ENCODE results near the gene SESN1. TPM values are rescaled to one million over a fixed set of nuclear protein-coding genes. Genes with fewer than 3 reads are reported as not detected.

SESN1 gene
- total and polyA plus RNA-seq, 2 donors (not counting 1 experiment from before 2014, with no cell fraction given): 16.2 to 28.6 TPM

GRCh38 chr6:108955329-108955949 lies 139.2 kb downstream of the SESN1 start:
- no peak for DNase-seq
- TF ChIP-seq EZH2 (IDR thresholded peaks at IDR 0.05; ENCODE audit: borderline replicate concordance, insufficient read depth, low read depth, low read length, poor library complexity, severe bottlenecking): no peak
- TF ChIP-seq, protein P1, sequence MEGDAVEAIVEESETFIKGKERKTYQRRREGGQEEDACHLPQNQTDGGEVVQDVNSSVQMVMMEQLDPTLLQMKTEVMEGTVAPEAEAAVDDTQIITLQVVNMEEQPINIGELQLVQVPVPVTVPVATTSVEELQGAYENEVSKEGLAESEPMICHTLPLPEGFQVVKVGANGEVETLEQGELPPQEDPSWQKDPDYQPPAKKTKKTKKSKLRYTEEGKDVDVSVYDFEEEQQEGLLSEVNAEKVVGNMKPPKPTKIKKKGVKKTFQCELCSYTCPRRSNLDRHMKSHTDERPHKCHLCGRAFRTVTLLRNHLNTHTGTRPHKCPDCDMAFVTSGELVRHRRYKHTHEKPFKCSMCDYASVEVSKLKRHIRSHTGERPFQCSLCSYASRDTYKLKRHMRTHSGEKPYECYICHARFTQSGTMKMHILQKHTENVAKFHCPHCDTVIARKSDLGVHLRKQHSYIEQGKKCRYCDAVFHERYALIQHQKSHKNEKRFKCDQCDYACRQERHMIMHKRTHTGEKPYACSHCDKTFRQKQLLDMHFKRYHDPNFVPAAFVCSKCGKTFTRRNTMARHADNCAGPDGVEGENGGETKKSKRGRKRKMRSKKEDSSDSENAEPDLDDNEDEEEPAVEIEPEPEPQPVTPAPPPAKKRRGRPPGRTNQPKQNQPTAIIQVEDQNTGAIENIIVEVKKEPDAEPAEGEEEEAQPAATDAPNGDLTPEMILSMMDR (IDR thresholded peaks at IDR 0.05): no peak
- no peaks in the 10 kb centered on the region for H4K20me1 ChIP-seq (ENCODE audit: control insufficient read depth, insufficient read depth, low read length, poor library complexity, severe bottlenecking)
- POLR2A ChIA-PET: no interaction called here
- no peaks in the 10 kb centered on the region for H3K27me3 ChIP-seq (replicated peaks in 1 of 4; ENCODE audit: control extremely low read depth in 1 of 4, control insufficient read depth in 3 of 4, insufficient read depth in 4 of 4, low read length in 3 of 4)
- H3K9me3 ChIP-seq (ENCODE audit: control extremely low read depth in 1 of 3, control insufficient read depth in 2 of 3, insufficient read depth in 1 of 3, low read length in 2 of 3): peaks cover 0 to 3% (median 0%) of the 10 kb centered on the region in 3 donors
- no peak overlapping the region for H3K9ac ChIP-seq (ENCODE audit: low read length)
- WGBS (ENCODE audit: insufficient coverage): 79% methylated on average over 12 of the region's 15 CpGs
- peaks cover 9 to 18% of the 10 kb centered on the region in 2 donors for H3K4me1 ChIP-seq (ENCODE audit: control insufficient read depth in 2 of 2, insufficient read depth in 2 of 2, low read length in 2 of 2)
- CTCF ChIA-PET: no interaction called here
- Mint-ChIP-seq H3K9me3 (ENCODE audit: insufficient read depth) (no peaks in the 10 kb centered on the region), H3K27ac (no peak overlapping the region), H3K4me3 (no peak overlapping the region), H3K4me1 (peaks cover 14% of the 10 kb centered on the region), H3K27me3 (no peaks in the 10 kb centered on the region)
- no peak overlapping the region for H3K4me2 ChIP-seq (replicated peaks; ENCODE audit: low read depth, low read length, poor library complexity, severe bottlenecking)
- H2AFZ ChIP-seq (ENCODE audit: insufficient read depth, low read depth, low read length, poor library complexity, severe bottlenecking): no peak overlapping the region
- H3K36me3 ChIP-seq (replicated peaks in 1 of 2; ENCODE audit: control extremely low read depth in 1 of 2, control insufficient read depth in 1 of 2, extremely low read depth in 1 of 2, insufficient read depth in 2 of 2, low read length in 1 of 2): no peaks in the 10 kb centered on the region
- no peak overlapping the region for H3K4me3 ChIP-seq (ENCODE audit: control extremely low read depth in 1 of 5, extremely low read depth in 1 of 5, insufficient read depth in 1 of 5, low read depth in 2 of 5, low read length in 4 of 5)
- no peaks in the 10 kb centered on the region for H3K79me2 ChIP-seq (ENCODE audit: control insufficient read depth, insufficient read depth, low read length)
- H3K27ac ChIP-seq (ENCODE audit: low read length in 2 of 2): no peak overlapping the region
- intact Hi-C loops (cut with micrococcal nuclease): no loop called here
- ATAC-seq (ENCODE audit: low read depth): no peak

GRCh38 chr6:108953681-108954080 lies 141.0 kb downstream of the SESN1 start:
- H2AFZ ChIP-seq (ENCODE audit: insufficient read depth, low read depth, low read length, poor library complexity, severe bottlenecking): no peak overlapping the region
- ATAC-seq (ENCODE audit: low read depth) (no peak), DNase-seq (no peak)
- peaks cover 3 to 10% of the 10 kb centered on the region in 2 donors for H3K4me1 ChIP-seq (ENCODE audit: control insufficient read depth in 2 of 2, insufficient read depth in 2 of 2, low read length in 2 of 2)
- Mint-ChIP-seq H3K27me3 (no peaks in the 10 kb centered on the region), H3K27ac (no peak overlapping the region), H3K9me3 (ENCODE audit: insufficient read depth) (no peaks in the 10 kb centered on the region), H3K4me3 (no peak overlapping the region), H3K4me1 (peaks cover 5% of the 10 kb centered on the region)
- no peak overlapping the region for H3K4me2 ChIP-seq (replicated peaks; ENCODE audit: low read depth, low read length, poor library complexity, severe bottlenecking)
- no peak overlapping the region for H3K27ac ChIP-seq (ENCODE audit: low read length in 2 of 2)
- CTCF ChIA-PET: interaction anchor here (1.0 kb wide), 1 partner anchor 18 kb away, joined by 3 read pairs; no protein-coding TSS in a partner anchor
- H3K27me3 ChIP-seq (replicated peaks in 1 of 4; ENCODE audit: control extremely low read depth in 1 of 4, control insufficient read depth in 3 of 4, insufficient read depth in 4 of 4, low read length in 3 of 4): no peaks in the 10 kb centered on the region
- intact Hi-C loops (cut with micrococcal nuclease): no loop called here
- peaks cover 0 to 3% (median 0%) of the 10 kb centered on the region in 3 donors for H3K9me3 ChIP-seq (ENCODE audit: control extremely low read depth in 1 of 3, control insufficient read depth in 2 of 3, insufficient read depth in 1 of 3, low read length in 2 of 3)
- H3K4me3 ChIP-seq (ENCODE audit: control extremely low read depth in 1 of 5, extremely low read depth in 1 of 5, insufficient read depth in 1 of 5, low read depth in 2 of 5, low read length in 4 of 5): no peak overlapping the region
- H3K9ac ChIP-seq (ENCODE audit: low read length): no peak overlapping the region
- H3K79me2 ChIP-seq (ENCODE audit: control insufficient read depth, insufficient read depth, low read length): no peaks in the 10 kb centered on the region
- no peaks in the 10 kb centered on the region for H4K20me1 ChIP-seq (ENCODE audit: control insufficient read depth, insufficient read depth, low read length, poor library complexity, severe bottlenecking)
- TF ChIP-seq, protein P1 (IDR thresholded peaks at IDR 0.05): no peak
- TF ChIP-seq EZH2 (IDR thresholded peaks at IDR 0.05; ENCODE audit: borderline replicate concordance, insufficient read depth, low read depth, low read length, poor library complexity, severe bottlenecking): no peak
- POLR2A ChIA-PET: no interaction called here
- no peaks in the 10 kb centered on the region for H3K36me3 ChIP-seq (replicated peaks in 1 of 2; ENCODE audit: control extremely low read depth in 1 of 2, control insufficient read depth in 1 of 2, extremely low read depth in 1 of 2, insufficient read depth in 2 of 2, low read length in 1 of 2)
